ENCODE results near the gene ATXN7L2.

ATXN7L2 gene

DNA sequence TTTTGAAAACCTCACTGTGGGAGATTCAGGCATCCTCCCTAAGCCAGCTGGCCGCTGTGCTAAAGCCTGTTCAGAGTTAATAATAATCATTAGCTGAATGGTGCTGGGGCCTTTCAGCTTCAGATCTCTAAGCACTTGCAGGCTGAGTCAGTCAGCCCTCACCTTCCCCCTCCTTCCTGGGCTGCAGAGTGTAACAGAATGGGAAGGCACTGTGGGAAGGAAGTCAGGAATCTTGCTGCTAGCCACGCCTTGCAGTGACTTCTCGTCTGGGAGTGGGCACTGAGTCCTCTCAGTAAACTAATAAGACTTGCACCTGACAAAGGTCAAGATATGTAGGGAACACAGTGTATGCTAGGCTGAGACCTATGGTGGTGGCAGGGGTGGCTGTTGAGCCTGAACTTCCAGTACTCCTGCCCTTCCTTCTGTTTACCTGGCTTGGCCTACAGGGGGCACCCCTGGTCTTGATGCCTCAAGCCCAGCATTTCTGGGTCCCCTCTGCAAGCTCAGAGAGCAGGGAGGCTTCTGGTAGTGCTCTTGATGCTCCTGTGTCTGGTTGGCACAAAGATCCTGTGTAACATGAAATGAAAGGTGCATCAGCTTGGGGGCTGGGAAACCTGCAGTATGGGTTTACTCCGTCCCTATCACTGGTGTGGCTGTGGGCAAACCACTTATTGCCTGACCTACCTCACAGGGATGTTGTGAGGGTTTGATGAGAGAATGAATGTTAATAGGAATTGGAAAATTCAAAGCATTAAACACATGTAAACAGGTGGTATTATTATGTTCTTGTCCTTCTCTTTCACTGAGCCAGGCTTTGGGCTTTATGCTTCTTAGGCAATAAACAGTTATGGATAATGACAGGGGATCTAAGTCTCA is 16.2 kb downstream of the ATXN7L2 start:
- peak; percentile 74 for DNase-seq

GRCh38 chr1:109500941-109501381 is 17.3 kb downstream of the ATXN7L2 start:
- DNase-seq, result no peak

- no peak for DNase-seq
Measured at GRCh38 chr1:109501644-109502363, 18.1 kb downstream of the ATXN7L2 start.

DNA sequence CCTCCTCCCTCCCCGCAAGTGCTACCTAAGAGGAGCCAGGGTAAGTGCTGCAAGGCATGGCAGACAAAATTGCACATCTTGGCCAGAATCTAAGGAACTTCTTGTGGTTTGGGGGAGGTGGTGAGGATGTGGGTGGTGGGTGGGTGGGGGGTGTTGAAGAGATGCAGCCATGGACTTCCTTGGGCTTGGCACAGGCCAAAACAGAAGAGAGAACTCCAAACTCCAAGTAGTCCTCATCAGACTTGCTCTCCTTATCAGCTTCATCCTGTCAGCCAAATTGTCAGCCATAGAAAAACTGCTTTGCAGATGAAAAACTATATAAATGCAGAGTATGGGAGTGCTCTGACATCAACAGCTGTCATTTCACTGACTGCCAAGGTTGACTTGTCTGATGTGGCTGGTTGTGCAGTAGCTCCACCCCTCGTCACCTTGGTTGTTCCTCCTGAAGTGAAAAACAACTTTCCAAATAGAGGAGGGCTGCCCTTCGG is 18.7 kb downstream of the ATXN7L2 start:
- no peak for DNase-seq

GRCh38 chr1:109503935-109504334 is 20.2 kb downstream of the ATXN7L2 start:
- peak; percentile 38 for DNase-seq

- no peak for DNase-seq
Measured at GRCh38 chr1:109504974-109505373, 21.3 kb downstream of the ATXN7L2 start.

DNA sequence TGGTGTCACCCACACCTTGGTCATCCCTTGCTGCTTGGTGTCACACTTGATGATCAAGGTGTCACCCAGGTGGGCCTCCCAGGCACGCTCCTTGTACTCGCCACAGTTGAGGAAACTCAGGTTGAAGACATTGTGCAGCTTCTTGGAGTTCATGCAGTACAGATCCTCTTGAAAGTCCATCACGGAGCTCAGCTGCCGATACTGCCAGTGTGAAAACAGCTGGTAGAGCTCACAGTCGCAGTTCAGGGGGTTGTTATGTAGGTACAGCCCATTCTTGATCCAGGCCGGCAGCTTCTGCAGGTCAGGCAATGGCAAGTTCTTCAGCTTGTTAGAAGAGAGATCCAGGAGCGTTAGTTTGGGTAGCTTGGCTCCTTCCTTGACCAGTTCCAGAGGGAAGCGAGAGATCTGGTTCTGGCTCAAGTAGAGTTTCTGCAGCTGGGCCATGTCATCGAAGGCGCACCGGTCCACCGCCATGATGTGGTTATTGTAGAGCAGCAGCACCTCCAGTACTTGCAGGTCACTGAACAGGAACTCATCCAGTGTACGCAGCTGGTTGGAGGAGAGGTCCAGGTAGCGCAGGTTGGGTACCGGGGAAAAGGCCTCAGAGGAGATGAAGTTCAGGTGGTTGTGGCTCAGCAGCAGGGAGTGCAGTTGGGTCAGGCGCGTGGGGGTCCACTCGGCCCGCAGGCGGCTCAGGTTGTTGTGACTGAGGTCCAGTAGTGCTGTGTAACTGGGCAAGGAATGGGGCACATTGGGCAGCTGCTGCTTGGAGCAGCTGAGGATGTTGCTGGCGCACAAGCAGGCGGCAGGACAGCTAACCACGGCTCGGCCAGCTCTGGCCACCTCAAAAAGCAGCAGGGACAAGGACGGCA is 24.5 kb downstream of the ATXN7L2 start:
- peak; percentile 50 for DNase-seq

GRCh38 chr1:109508873-109509175 is 25.1 kb downstream of the ATXN7L2 start:
- DNase-seq, result no peak

DNA sequence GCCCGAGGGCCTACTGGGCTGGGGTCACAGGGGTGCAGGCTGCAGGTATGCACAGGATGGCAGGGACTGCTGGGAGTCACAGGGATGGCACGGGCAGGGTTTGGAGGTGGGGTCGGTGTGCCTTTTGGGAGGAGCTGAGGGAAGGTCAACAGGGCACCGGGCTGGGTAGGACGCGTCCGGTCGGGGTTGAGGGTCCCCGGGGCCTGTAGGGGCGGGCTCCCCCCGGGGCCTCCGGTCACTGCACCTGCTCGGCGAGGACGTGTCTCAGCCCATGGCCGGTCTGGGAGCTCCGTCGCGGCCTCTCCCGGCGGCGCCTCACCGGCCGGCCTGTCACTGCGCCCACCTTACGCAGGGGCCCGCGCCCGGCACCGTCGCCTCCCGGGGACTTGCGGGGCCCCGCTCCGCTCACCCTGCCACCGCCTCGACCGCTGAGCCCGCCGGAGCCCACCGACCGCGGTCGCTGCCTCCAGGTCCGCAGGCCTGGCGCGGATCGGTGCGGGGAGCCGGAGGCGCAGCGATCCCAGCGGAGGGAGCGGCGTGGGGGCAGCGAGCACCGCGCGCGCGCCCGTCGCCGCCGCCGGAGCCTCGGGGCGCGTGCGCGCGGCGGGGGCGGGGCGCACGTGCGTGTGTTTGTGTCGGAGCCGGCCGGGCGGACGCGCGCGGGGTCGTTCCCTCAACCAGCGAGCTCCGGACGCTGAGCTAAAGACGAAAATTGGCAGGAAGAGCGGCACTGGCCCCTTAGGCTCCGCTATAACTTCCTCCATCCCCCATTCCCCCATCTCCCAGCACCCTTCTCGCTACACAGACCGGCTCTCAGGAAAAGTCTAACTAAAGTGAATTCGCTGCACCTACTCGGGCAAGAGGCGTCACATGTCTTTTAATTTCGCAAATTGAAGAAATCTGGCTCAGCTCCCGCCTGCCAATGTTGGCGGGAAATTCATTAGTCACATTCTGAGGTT is 25.8 kb downstream of the ATXN7L2 start, which contains the start of gene AMIGO1:
Gene AMIGO1, minus strand, starts transcription at position 552 of the 959 bp plus-strand sequence. CDS start 815 bp downstream, outside the sequence.
- peak; percentile 83 for DNase-seq

- DNase-seq, result no peak
Measured at GRCh38 chr1:109513110-109513710, 29.5 kb downstream of the ATXN7L2 start.

- DNase-seq, result no peak
Measured at GRCh38 chr1:109514846-109515245, 31.1 kb downstream of the ATXN7L2 start.

- no peak for DNase-seq
Measured at GRCh38 chr1:109516872-109517271, 33.2 kb downstream of the ATXN7L2 start.

- no peak for DNase-seq
Measured at GRCh38 chr1:109517337-109517736, 33.6 kb downstream of the ATXN7L2 start.

GRCh38 chr1:109521002-109521951 is 37.6 kb downstream of the ATXN7L2 start:
- DNase-seq, result no peak

GRCh38 chr1:109522026-109522425 is 38.3 kb downstream of the ATXN7L2 start:
- no peak for DNase-seq

- DNase-seq, result no peak
Measured at GRCh38 chr1:109523706-109524105, 40.0 kb downstream of the ATXN7L2 start.

GRCh38 chr1:109527098-109527811 is 43.5 kb downstream of the ATXN7L2 start:
- no peak for DNase-seq

DNA sequence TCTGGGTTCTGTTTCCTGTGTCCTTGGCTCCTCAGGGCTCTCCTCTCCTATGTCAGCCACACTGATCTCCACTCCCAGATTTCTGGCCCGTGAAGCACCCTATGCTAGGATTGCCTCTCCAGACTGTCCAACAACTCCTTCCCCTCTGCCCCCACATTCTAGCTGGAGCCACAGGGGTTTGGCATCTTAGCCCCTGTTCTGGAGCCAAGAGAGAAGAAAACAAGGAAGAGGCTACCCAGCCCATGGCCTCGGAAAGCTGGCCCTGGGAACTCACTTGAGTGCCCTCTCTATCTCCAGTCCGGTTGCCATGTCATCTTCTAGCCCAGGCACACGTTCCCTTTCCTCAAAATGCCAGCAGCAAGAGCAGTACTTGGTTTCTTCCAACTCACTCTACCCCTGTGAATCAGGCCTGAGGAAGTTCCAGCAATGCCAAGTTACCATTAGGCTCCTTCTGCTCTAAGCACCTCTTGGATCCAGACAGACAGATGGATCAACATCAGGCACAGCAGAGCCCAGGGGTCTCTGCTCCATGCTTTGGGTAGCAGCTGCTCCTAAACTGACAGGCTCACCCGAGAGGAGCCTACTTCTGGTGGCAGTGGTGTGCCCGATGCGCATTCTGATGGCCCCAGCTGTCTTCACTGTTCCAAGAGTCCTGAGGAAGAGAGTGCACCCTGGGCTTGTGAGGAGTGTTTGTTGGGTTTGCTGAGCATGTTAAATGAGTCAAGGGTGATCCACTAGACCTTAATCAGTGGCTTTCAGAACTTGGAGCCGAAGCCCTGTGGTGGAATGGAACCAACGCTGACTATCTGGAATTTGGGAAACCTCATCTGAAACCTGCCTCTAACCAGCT is 44.4 kb downstream of the ATXN7L2 start:
- no peak for DNase-seq

All from activated CD8-positive, alpha-beta memory T cell treated with anti-CD3 and anti-CD28 coated beads, Interleukin-2, amount 50 U/mL, for 48 hours (primary cell).